ENCODE data around the gene OSTN.
"Not testable (repeated sequence)": the region's sequence is repeated elsewhere in the genome, so short reads cannot be mapped to it uniquely, and the experiment has no call there.

DNA sequence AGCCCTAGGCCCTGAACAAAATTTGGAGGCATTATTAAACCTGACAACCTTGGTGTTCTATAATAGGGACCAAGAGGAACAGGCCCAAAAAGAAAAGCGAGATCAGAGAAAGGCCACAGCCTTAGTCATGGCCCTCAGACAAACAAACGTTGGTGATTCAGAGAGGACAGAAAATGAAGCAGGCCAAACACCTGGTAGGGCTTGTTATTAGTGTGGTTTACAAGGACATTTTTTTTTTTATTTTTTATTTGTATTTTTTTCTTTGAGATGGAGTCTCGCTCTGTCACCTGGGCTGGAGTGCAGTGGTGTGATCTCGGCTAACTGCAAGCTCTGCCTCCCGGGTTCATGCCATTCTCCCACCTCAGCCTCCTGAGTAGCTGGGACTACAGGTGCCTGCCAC lies 10.8 kb upstream of the OSTN start:
- TF ChIP-seq, protein P1, sequence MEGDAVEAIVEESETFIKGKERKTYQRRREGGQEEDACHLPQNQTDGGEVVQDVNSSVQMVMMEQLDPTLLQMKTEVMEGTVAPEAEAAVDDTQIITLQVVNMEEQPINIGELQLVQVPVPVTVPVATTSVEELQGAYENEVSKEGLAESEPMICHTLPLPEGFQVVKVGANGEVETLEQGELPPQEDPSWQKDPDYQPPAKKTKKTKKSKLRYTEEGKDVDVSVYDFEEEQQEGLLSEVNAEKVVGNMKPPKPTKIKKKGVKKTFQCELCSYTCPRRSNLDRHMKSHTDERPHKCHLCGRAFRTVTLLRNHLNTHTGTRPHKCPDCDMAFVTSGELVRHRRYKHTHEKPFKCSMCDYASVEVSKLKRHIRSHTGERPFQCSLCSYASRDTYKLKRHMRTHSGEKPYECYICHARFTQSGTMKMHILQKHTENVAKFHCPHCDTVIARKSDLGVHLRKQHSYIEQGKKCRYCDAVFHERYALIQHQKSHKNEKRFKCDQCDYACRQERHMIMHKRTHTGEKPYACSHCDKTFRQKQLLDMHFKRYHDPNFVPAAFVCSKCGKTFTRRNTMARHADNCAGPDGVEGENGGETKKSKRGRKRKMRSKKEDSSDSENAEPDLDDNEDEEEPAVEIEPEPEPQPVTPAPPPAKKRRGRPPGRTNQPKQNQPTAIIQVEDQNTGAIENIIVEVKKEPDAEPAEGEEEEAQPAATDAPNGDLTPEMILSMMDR (IDR thresholded peaks at IDR 0.05) = not testable (repeated sequence)
- TF ChIP-seq POLR2A (IDR thresholded peaks at IDR 0.05) = not testable (repeated sequence)

Measured in ovary (tissue), 3 donors.